SK-N-MC (cell line): ENCODE data around the gene NKAIN2.

Experiments
- EZH2 ChIP-seq: fragments of 200-600 bp; sonication (generic); IDR thresholded peaks from one replicate; pipeline ENCODE4 v1.6.1; 2017; ENCODE audit warnings: antibody characterized with exemption
- POLR2AphosphoS5 ChIP-seq: IDR thresholded peaks from 2 replicates; pipeline ENCODE4 v1.6.1; 2012; ENCODE audit warnings: mild to moderate bottlenecking, low read depth, low read length, borderline replicate concordance

GRCh38 chr6:124273701-124274100 is 470.0 kb downstream of the NKAIN2 start:
- TF ChIP-seq EZH2: no peak
- no peak for TF ChIP-seq POLR2AphosphoS5
